Endothelial cell of umbilical vein (primary cell): ENCODE results near the gene CSRP1. TPM values are rescaled to one million over a fixed set of nuclear protein-coding genes. Genes with fewer than 3 reads are reported as not detected.

Experiments
- BruUV-seq: library from RNA; stranded (reverse); fragments of 400-500 nt; replicated peaks from 2 replicates; lab custom pipeline; 2021; lab: Mats Ljungman, UMichigan
- CTCF ChIA-PET: fragments of 300-600, 350-600 bp; sonication (Branson Sonifier 250); formaldehyde crosslinking; loops from one replicate; lab custom pipeline; 2021; ENCODE audit warnings: antibody characterized with exemption, inconsistent platforms; lab: Charles Lee
- POLR2A ChIA-PET: fragments of 300-600, 350-600 bp; sonication (Branson Sonifier 250); formaldehyde crosslinking; loops from one replicate; lab custom pipeline; 2021; ENCODE audit warnings: antibody characterized with exemption, inconsistent platforms; lab: Charles Lee
- DNase-seq: peaks from one replicate; pipeline ENCODE4 v3.0.0-alpha.2; 2011; ENCODE audit warnings: low read depth, low spot score
- FAIRE-seq: peaks from 2 replicates; lab custom pipeline; 2011; peaks lifted over from hg19 to GRCh38; lab: Jason Lieb, UNC
- H2AFZ ChIP-seq: 2 replicates; pipeline ENCODE4 v1.6.0; 2012; ENCODE audit warnings: low read depth, low read length, control low read depth, inconsistent platforms
- H3K27ac ChIP-seq: 2 replicates; pipeline ENCODE4 v1.5.1; 2011; ENCODE audit warnings: low read depth, mild to moderate bottlenecking, control low read depth, low read length, moderate library complexity; ENCODE audit not compliant: insufficient read depth
- H3K27me3 ChIP-seq, 2 experiments: 2 replicates each; pipeline versions ENCODE4 v1.6.0 to v1.6.1; 2011; ENCODE audit warnings: low read length in 2 of 2, mixed read lengths in 1 of 2; ENCODE audit not compliant: control insufficient read depth in 2 of 2, insufficient read depth in 2 of 2
- H3K36me3 ChIP-seq, 2 experiments: 2 replicates in 1 of 2; 3 replicates in 1 of 2; pipeline ENCODE4 v1.5.1; 2011; ENCODE audit warnings: low read length in 2 of 2, mild to moderate bottlenecking in 1 of 2, moderate library complexity in 1 of 2; ENCODE audit not compliant: control insufficient read depth in 2 of 2, insufficient read depth in 2 of 2; ENCODE audit errors: extremely low read depth in 1 of 2
- H3K4me1 ChIP-seq: 3 replicates; pipeline ENCODE4 v1.5.1; 2011; ENCODE audit warnings: mild to moderate bottlenecking, low read length; ENCODE audit not compliant: control insufficient read depth, insufficient read depth; ENCODE audit errors: extremely low read depth
- H3K4me2 ChIP-seq: 2 replicates; pipeline ENCODE4 v1.6.1; 2011; ENCODE audit warnings: low read length, control low read depth, mixed read lengths; ENCODE audit not compliant: insufficient read depth
- H3K4me3 ChIP-seq, 3 experiments: fragments of 200-600 bp in 1 of 3; sonication (generic), shearing (Covaris generic) in 1 of 3; replicated peaks in 1 of 3; 2 replicates each; pipeline ENCODE4 v1.5.1; 2011 to 2016; ENCODE audit warnings: control low read depth in 3 of 3, low read length in 3 of 3, mild to moderate bottlenecking in 2 of 3, inconsistent platforms in 1 of 3, low read depth in 1 of 3, moderate library complexity in 1 of 3; ENCODE audit not compliant: insufficient read depth in 1 of 3
- H3K79me2 ChIP-seq: 2 replicates; pipeline ENCODE4 v1.6.0; 2012; ENCODE audit warnings: low read length, inconsistent platforms; ENCODE audit not compliant: control insufficient read depth, insufficient read depth
- H3K9ac ChIP-seq: replicated peaks from 2 replicates; pipeline ENCODE3; 2011; ENCODE audit warnings: low read length, control low read depth; ENCODE audit not compliant: insufficient read depth; ENCODE audit errors: extremely low read depth
- H3K9me1 ChIP-seq: replicated peaks from 3 replicates; pipeline ENCODE4 v1.6.0; 2011; ENCODE audit warnings: mild to moderate bottlenecking, low read length; ENCODE audit not compliant: control insufficient read depth, insufficient read depth; ENCODE audit errors: extremely low read depth
- H3K9me3 ChIP-seq: replicated peaks from 2 replicates; pipeline ENCODE4 v1.5.1; 2012; ENCODE audit warnings: low read length, inconsistent platforms; ENCODE audit not compliant: control insufficient read depth, insufficient read depth
- H4K20me1 ChIP-seq: replicated peaks from 2 replicates; pipeline ENCODE3; 2011; ENCODE audit warnings: mild to moderate bottlenecking, low read length; ENCODE audit not compliant: control insufficient read depth, insufficient read depth; ENCODE audit errors: extremely low read depth
- EZH2 ChIP-seq: IDR thresholded peaks from 2 replicates; pipeline ENCODE4 v1.6.1; 2012; ENCODE audit warnings: borderline replicate concordance, low read depth, mild to moderate bottlenecking, moderate library complexity, low read length, inconsistent platforms; ENCODE audit not compliant: severe bottlenecking
- FOS ChIP-seq: IDR thresholded peaks from 2 replicates; pipeline ENCODE4 v1.6.1; 2011; ENCODE audit warnings: mild to moderate bottlenecking, low read length, moderate library complexity, borderline replicate concordance; ENCODE audit not compliant: insufficient read depth
- JUN ChIP-seq: IDR thresholded peaks from 2 replicates; pipeline ENCODE4 v1.6.1; 2011; ENCODE audit warnings: borderline replicate concordance, low read depth; ENCODE audit not compliant: insufficient read length, insufficient read depth
- dilution Hi-C: fragments of 300-500 bp; cut with MboI; formaldehyde crosslinking; loops from one replicate; pipeline ENCODE4 v1.15.0; 2019; ENCODE audit warnings: low sequenced_read_pairs; ENCODE audit not compliant: extremely low pct_ligation_motif_present
- intact Hi-C: fragments of 100-400 bp; cut with micrococcal nuclease; formaldehyde crosslinking; loops from one replicate; pipeline ENCODE4 v1.10.0; 2022
- polyA plus RNA-seq, 4 experiments: library from polyadenylated mRNA; depleted of rRNA in 3 of 4; stranded (reverse) in 3 of 4; unstranded in 1 of 4; fragments of >200 nt; gene quantifications; 2 replicates each; pipeline versions ENCODE4 v1.2.1 to v1.2.3, GENCODE V29; 2011 to 2012; ENCODE audit warnings: missing spikeins in 1 of 4
- total RNA-seq: library from RNA; stranded (reverse); gene quantifications from 2 replicates; pipeline ENCODE4 v1.2.3, GENCODE V29; 2021
- TF ChIP-seq, protein P1 (sequence below), 2 donors: IDR thresholded peaks; 1 replicate in 1 of 2; 2 replicates in 1 of 2; pipeline ENCODE4 v1.5.1; 2011; ENCODE audit warnings: low read length in 2 of 2, mild to moderate bottlenecking in 2 of 2, moderate library complexity in 2 of 2, control low read depth in 1 of 2, inconsistent platforms in 1 of 2, low read depth in 1 of 2; ENCODE audit not compliant: insufficient read depth in 1 of 2; ENCODE audit errors: extremely low read depth in 1 of 2

CSRP1 gene
- total and polyA plus RNA-seq, 2 donors (not counting 3 experiments of a cell fraction or from before 2014, with no cell fraction given) = 393 to 510 TPM

DNA sequence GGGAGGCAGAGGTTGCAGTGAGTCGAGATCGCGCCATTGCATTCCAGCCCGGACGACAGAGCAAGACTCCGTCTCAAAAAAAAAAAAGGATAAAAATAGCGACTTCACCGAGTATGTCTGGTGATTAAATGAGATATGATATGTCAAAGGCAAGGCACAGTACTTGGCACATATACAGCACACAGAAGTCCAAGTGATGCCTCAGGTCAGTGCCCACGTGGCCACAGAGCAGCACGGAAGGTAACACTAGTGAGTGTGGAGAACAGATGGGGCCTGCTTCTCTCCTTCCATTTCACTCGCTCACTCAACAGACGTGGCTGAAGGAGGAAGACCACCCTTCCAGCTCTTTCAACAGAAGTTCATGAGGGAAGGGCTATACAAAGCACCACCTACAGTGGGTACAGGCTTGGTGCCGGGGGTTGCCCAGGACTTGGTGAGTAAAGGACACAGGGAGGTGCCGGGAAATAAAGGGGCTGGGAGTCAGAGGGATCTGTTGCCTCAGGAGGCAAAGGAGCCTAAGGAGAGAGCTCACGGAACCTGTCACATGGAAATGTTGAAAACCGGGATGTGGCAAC, 8.9 kb downstream of the CSRP1 start:
- H3K4me3 ChIP-seq = no peak overlapping the region
- TF ChIP-seq, protein P1, sequence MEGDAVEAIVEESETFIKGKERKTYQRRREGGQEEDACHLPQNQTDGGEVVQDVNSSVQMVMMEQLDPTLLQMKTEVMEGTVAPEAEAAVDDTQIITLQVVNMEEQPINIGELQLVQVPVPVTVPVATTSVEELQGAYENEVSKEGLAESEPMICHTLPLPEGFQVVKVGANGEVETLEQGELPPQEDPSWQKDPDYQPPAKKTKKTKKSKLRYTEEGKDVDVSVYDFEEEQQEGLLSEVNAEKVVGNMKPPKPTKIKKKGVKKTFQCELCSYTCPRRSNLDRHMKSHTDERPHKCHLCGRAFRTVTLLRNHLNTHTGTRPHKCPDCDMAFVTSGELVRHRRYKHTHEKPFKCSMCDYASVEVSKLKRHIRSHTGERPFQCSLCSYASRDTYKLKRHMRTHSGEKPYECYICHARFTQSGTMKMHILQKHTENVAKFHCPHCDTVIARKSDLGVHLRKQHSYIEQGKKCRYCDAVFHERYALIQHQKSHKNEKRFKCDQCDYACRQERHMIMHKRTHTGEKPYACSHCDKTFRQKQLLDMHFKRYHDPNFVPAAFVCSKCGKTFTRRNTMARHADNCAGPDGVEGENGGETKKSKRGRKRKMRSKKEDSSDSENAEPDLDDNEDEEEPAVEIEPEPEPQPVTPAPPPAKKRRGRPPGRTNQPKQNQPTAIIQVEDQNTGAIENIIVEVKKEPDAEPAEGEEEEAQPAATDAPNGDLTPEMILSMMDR (IDR thresholded peaks at IDR 0.05; ENCODE audit: extremely low read depth in 1 of 2, insufficient read depth in 1 of 2, low read depth in 1 of 2, low read length in 2 of 2) = no peak
- TF ChIP-seq EZH2 = no peak
- TF ChIP-seq JUN = no peak
- no peak for TF ChIP-seq FOS
- intact Hi-C loops (no loop called here), dilution Hi-C loops (no loop called here)
- ChIA-PET CTCF (interaction anchor here (1.6 to 28.3 kb wide), 3 partner anchors 7 to 22 kb away, joined by 3 to 1317 read pairs (median 1317); partner anchors contain the start of gene CSRP1), POLR2A (interaction anchor here (0.6 to 2.0 kb wide), 2 partner anchors 29 to 40 kb away, joined by 3 to 6 read pairs; partner anchors contain the start of gene PHLDA3)
- no peaks in the 10 kb centered on the region for H3K9me1 ChIP-seq
- no peak overlapping the region for H3K27ac ChIP-seq
- BruUV-seq = no TSS peak
- peaks cover 5 to 9% of the 10 kb centered on the region in 2 experiments for H3K36me3 ChIP-seq
- H3K79me2 ChIP-seq = peaks cover 85% of the 10 kb centered on the region
- H3K27me3 ChIP-seq = no peaks in the 10 kb centered on the region
- no peak overlapping the region for H3K9ac ChIP-seq
- no peak for DNase-seq
- no peaks in the 10 kb centered on the region for H4K20me1 ChIP-seq
- FAIRE-seq = no peak
- no peak overlapping the region for H2AFZ ChIP-seq
- H3K4me2 ChIP-seq = no peak overlapping the region
- peaks cover 62% of the 10 kb centered on the region for H3K4me1 ChIP-seq
- no peaks in the 10 kb centered on the region for H3K9me3 ChIP-seq
